Measurements from ENCODE around the gene NLRC5.

The NLRC5 gene

GRCh38 chr16:57026778-57027062 is 37.4 kb downstream of the NLRC5 start:
- no peak for DNase-seq

- DNase-seq, result no peak
These were observed 37.7 kb downstream of the NLRC5 start for GRCh38 chr16:57027067-57027466.

GRCh38 chr16:57028086-57028485 is 38.7 kb downstream of the NLRC5 start:
- DNase-seq, result no peak

DNA sequence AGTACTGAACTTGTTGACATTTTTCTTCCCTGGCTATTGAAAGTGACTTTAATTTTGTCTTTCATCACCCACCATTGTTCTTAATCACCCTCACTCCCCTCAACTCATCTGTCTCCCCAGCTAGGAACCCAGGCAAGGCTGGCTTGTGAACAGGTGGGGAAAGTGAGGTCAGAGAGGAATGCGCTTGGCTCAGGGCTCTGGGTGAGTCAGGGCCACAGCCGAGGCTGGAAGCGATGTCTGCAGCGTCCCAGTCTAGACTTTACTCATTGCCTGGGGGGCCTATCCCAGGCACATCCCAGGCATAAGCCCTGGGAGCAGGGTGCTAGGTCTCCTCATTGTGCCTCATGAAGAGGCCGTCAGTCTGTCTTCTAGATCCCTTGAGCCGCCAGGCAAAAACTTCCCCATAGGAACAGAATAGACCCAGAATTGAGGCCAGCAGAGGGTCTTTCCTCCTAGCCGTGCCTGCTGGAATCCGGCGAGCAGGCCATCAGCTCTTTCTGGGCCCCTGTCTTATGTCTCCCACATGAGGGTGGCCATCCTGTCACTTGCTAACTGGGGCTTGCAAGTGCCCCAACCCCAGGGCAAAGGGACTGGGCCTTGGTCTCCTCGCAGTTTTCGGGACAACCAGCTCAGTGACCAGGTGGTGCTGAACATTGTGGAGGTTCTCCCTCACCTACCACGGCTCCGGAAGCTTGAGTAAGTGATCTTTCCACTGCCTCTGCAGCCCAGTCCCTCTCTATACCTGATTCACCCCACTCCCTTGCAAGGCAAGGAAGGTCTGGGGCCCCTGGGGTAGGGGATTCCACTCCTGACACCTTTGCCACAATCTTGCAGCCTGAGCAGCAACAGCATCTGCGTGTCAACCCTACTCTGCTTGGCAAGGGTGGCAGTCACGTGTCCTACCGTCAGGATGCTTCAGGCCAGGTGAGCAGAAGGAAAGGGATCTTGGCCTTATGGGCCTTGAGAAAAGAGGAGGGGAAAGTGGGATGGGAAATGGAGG is 40.1 kb downstream of the NLRC5 start:
- DNase-seq, result no peak

GRCh38 chr16:57030346-57030902 is 41.1 kb downstream of the NLRC5 start:
- no peak for DNase-seq

GRCh38 chr16:57031156-57031555 is 41.8 kb downstream of the NLRC5 start:
- no peak for DNase-seq

GRCh38 chr16:57032346-57032745 is 43.0 kb downstream of the NLRC5 start:
- DNase-seq, result no peak

- DNase-seq, result no peak
These were observed 43.6 kb downstream of the NLRC5 start for GRCh38 chr16:57032931-57033330.

DNA sequence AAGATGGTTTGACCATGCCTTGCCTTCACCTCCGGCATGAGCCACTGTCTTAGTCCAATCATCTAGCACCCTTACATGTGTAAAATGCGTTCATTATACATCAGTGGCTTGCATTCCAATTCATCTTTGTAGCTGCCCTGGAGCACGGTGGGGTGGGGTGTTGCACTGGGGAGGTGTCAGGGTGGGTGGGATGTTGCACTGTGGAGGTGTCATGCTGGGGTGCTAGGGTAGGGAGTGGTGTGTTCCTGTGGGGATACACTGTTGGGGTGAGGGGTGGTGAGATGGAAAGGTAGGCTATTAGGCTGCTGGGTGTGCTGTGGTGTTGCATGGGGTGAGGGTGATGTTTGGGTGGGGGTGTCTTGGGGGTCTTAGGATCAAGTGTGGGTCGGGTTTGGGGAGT is 47.0 kb downstream of the NLRC5 start:
- DNase-seq, result no peak

GRCh38 chr16:57036945-57037344 is 47.6 kb downstream of the NLRC5 start:
- DNase-seq, result no peak

DNA sequence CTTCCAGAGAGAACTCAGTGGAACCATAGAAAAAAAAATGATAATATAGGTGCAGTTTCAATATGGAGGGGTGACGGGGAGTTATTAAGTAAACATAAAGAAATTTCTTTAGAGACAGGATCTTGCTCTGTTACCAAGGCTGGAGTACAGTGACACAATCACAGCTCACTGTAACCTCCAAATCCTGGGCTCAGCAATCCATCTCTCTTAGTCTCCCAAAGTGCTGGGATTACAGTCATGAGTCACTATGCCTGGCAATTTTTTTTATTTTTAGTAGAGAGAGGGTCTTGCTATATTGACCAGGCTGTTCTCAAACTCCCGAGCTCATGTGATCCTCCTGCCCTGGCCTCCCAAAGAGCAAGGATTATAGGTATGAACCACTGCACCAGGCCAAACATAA is 48.8 kb downstream of the NLRC5 start:
- no peak for DNase-seq

GRCh38 chr16:57039148-57039812 is 49.9 kb downstream of the NLRC5 start:
- peak; percentile 43 for DNase-seq

DNA sequence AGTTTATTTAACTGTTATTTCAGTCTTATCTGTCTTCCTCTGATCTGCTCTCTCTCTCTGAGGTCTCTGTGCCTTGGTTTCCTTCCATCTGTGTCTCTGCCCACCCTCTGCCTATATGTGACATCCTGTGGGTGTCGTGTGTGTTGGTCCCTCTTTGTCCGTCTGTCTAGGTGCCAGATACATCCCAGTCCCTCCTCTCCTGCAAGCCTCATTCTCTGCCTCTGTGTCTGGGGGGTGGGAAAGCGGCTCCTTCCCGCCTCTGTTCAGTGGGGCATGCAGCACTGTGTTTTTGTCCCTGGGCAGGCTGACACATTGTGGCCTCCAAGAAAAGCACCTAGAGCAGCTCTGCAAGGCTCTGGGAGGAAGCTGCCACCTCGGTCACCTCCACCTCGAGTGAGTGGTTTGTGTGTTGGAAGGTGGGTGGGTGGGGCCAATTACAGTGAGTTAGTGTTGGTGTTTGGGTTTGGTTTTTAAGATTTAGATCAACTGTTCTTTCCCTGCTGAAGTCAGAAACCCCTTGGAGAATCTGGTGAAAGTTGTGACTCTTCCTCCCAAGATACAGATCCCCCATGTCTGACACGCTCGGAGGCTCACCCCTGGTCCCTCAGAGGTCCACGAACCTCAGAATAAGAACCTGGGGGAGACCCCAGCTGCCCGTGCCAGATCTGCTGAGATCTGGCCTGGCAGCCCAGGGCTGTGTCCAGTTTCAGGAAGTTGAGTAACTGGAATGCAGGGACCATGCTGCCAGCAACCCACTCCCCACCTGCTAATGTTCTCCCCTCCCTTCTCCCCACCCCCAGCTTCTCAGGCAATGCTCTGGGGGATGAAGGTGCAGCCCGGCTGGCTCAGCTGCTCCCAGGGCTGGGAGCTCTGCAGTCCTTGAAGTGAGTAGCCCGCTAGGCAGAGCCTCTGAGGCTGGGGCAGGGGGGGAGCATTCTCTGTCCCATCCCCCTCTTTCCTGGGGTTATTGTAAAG is 52.1 kb downstream of the NLRC5 start:
- peak; percentile 92 for DNase-seq

DNA sequence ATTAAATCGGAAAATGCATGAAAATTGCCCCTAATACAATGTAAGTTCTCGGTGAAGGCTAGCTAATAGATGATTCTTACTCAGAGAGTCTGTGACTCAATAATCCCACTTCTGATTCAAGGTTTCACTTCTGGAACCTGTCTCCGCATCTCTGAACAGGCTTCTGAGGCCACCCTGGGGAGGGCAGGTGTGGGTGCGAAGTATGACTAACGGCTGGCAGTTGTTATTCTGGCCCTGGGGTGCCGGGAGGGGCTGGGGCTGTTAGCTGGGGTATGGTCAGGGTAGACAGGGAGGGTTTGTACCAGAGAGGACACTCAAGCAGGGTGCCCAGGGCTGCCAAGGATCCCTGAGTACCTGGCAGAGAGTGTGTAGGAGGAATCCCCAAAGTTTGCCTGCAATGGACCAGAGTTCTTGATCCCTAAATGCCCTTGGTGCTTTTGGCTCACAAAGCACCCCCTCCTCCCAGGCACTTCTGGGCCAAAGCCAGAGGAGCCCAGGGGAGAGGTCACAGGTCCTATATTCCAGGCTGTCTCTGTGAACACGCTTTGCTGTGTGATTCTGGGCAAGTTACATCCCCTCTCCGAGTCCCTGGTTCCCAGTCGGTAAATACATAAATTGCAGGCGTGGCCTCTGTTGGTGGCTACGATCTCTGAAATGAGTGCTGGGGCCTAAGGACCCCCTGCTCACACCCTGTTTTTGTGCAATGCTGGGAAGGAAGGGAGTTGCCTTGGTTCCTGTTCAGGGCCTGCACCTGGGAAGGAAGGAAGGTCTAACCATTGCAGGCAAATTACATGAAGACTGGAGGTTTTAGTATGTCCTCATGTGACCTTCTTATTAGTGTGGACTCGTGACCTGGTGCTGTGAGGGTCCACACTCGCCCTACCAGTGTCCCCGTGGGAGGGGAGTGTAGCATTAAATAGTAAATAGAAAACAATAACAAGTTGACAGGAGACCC is 53.1 kb downstream of the NLRC5 start:
- peak; percentile 89 for DNase-seq

DNA sequence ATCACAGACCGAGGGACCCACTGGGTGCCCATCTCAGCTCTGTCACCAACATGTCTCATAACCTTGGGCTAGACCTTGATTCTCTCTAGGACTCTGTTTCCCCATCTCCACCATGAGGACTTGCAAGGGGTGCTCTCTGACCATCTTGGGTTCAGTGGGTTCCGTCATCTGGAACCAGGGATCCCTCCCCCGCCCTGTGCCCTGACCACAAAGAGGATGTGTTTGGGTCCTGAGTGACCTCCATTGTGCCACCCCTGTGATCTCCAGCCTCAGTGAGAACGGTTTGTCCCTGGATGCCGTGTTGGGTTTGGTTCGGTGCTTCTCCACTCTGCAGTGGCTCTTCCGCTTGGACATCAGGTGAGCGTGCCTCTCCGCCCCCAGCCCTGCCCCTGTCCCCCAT is 53.9 kb downstream of the NLRC5 start:
- DNase-seq, result no peak

- no peak for DNase-seq
These were observed 55.8 kb downstream of the NLRC5 start for GRCh38 chr16:57044931-57045693.

DNA sequence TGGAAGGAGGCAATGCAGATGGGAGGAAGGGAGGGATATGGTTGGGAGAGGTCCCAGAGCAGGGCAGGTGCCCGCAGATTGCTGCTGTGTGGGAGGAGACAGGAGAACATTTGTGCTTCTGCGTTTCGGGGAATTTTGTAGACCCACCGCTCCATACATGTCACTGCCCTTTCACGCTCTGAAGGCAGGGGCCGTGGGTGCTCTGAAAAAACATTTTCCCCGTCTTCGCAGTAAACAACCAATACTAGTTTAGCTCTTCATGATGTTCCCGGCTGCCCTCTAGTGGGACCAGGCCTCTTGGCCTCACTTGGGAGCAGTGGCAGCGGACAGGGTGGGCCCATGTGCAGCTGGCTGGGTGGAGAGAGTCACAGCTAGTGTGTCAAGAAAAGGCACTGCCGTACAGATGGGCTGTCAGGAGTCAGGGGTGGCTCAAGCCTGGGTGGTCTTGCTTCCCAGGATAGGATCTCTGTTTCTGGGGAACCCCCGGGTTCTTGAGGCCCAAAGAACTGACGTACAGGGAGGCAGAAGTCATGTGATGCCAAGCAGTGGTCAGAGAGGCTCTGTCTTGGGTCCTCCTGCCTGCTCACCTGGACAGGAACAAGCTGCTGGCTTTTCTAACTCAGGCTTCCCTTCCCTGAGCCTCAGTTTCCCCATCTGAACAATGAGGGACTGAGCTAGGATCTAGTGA is 56.5 kb downstream of the NLRC5 start:
- peak; percentile 34 for DNase-seq

GRCh38 chr16:57048095-57048494 is 58.7 kb downstream of the NLRC5 start:
- no peak for DNase-seq

GRCh38 chr16:57049678-57050077 is 60.3 kb downstream of the NLRC5 start:
- DNase-seq, result no peak

- no peak for DNase-seq
These were observed 62.4 kb downstream of the NLRC5 start for GRCh38 chr16:57051696-57052228.
